ENCODE measurements around the gene FIGN. TPM values are rescaled to one million over a fixed set of nuclear protein-coding genes. Genes with fewer than 3 reads are reported as not detected.

The FIGN gene
- total RNA-seq, 5 donors from 2014 or later (not counting 1 experiment from before 2014, with no cell fraction given): 0.03 to 0.16 TPM; not detected in 3

GRCh38 chr2:163686289-163686688 lies 49.5 kb downstream of the FIGN start:
- ChIA-PET POLR2A (no interaction called here), CTCF (no interaction called here)
- H3K4me3 ChIP-seq (ENCODE audit: control insufficient read depth in 1 of 2, extremely low read depth in 1 of 2, low read length in 1 of 2): no peak overlapping the region
- no peaks in the 10 kb centered on the region for H3K27me3 ChIP-seq (replicated peaks in 1 of 2; ENCODE audit: control insufficient read depth in 2 of 2, extremely low read depth in 1 of 2, insufficient read depth in 2 of 2, low read length in 1 of 2)
- Mint-ChIP-seq H3K36me3 (no peaks in the 10 kb centered on the region), H3K27me3 (no peaks in the 10 kb centered on the region), H3K4me1 (no peaks in the 10 kb centered on the region), H3K9me3 (peaks cover 2 to 4% (median 3%) of the 10 kb centered on the region in 3 donors), H3K4me3 (no peak overlapping the region), H3K27ac (no peak overlapping the region)
- H3K9me3 ChIP-seq: no peaks in the 10 kb centered on the region
- no peak for DNase-seq
- ATAC-seq (replicated peaks in 1 of 4): no peak
- H3K27ac ChIP-seq (ENCODE audit: low read length): no peak overlapping the region
- WGBS (ENCODE audit: insufficient coverage): no CpG with 5 or more reads among the region's 4 CpGs
- no peaks in the 10 kb centered on the region for H3K4me1 ChIP-seq (ENCODE audit: control insufficient read depth in 1 of 2, extremely low read depth in 1 of 2, insufficient read depth in 2 of 2, low read length in 2 of 2)
- H3K36me3 ChIP-seq (ENCODE audit: control insufficient read depth in 2 of 2, extremely low read depth in 1 of 2, insufficient read depth in 1 of 2, low read length in 1 of 2): no peaks in the 10 kb centered on the region

GRCh38 chr2:163682695-163683094 lies 53.1 kb downstream of the FIGN start:
- Mint-ChIP-seq H3K27ac (no peak overlapping the region), H3K36me3 (no peaks in the 10 kb centered on the region), H3K4me3 (no peak overlapping the region), H3K4me1 (no peaks in the 10 kb centered on the region), H3K27me3 (no peaks in the 10 kb centered on the region), H3K9me3 (peaks cover 4 to 8% (median 7%) of the 10 kb centered on the region in 3 donors)
- WGBS (ENCODE audit: insufficient coverage): 100% methylated on average over 1 of the region's 1 CpG
- CTCF ChIA-PET: no interaction called here
- Histone ChIP-seq H3K27me3 (replicated peaks in 1 of 2; ENCODE audit: control insufficient read depth in 2 of 2, extremely low read depth in 1 of 2, insufficient read depth in 2 of 2, low read length in 1 of 2) (no peaks in the 10 kb centered on the region), H3K4me3 (ENCODE audit: control insufficient read depth in 1 of 2, extremely low read depth in 1 of 2, low read length in 1 of 2) (no peak overlapping the region), H3K4me1 (ENCODE audit: control insufficient read depth in 1 of 2, extremely low read depth in 1 of 2, insufficient read depth in 2 of 2, low read length in 2 of 2) (no peaks in the 10 kb centered on the region), H3K36me3 (ENCODE audit: control insufficient read depth in 2 of 2, extremely low read depth in 1 of 2, insufficient read depth in 1 of 2, low read length in 1 of 2) (no peaks in the 10 kb centered on the region), H3K27ac (ENCODE audit: low read length) (no peak overlapping the region), H3K9me3 (no peaks in the 10 kb centered on the region)
- DNase-seq (no peak), ATAC-seq (replicated peaks in 1 of 4) (no peak)
- POLR2A ChIA-PET: no interaction called here

- Mint-ChIP-seq H3K27ac (no peak overlapping the region), H3K36me3 (no peaks in the 10 kb centered on the region), H3K9me3 (peaks cover 4 to 8% (median 7%) of the 10 kb centered on the region in 3 donors), H3K27me3 (no peaks in the 10 kb centered on the region), H3K4me3 (no peak overlapping the region), H3K4me1 (no peaks in the 10 kb centered on the region)
- ATAC-seq (replicated peaks in 1 of 4) (no peak), DNase-seq (no peak)
- CTCF ChIA-PET: no interaction called here
- H3K4me3 ChIP-seq (ENCODE audit: control insufficient read depth in 1 of 2, extremely low read depth in 1 of 2, low read length in 1 of 2): no peak overlapping the region
- no peaks in the 10 kb centered on the region for H3K36me3 ChIP-seq (ENCODE audit: control insufficient read depth in 2 of 2, extremely low read depth in 1 of 2, insufficient read depth in 1 of 2, low read length in 1 of 2)
- no peaks in the 10 kb centered on the region for H3K9me3 ChIP-seq
- no peaks in the 10 kb centered on the region for H3K27me3 ChIP-seq (replicated peaks in 1 of 2; ENCODE audit: control insufficient read depth in 2 of 2, extremely low read depth in 1 of 2, insufficient read depth in 2 of 2, low read length in 1 of 2)
- 57% methylated on average over 1 of the region's 5 CpGs for WGBS (ENCODE audit: insufficient coverage)
- no peaks in the 10 kb centered on the region for H3K4me1 ChIP-seq (ENCODE audit: control insufficient read depth in 1 of 2, extremely low read depth in 1 of 2, insufficient read depth in 2 of 2, low read length in 2 of 2)
- H3K27ac ChIP-seq (ENCODE audit: low read length): no peak overlapping the region
- POLR2A ChIA-PET: no interaction called here
These were observed 54.1 kb downstream of the FIGN start for GRCh38 chr2:163681745-163682144.

GRCh38 chr2:163675388-163675787 lies 60.4 kb downstream of the FIGN start:
- peaks cover 0 to 4% (median 4%) of the 10 kb centered on the region in 3 donors for H3K9me3 Mint-ChIP-seq
- H3K4me3 ChIP-seq (ENCODE audit: control insufficient read depth in 1 of 2, extremely low read depth in 1 of 2, low read length in 1 of 2): no peak overlapping the region
- WGBS (ENCODE audit: insufficient coverage): 50% methylated on average over 1 of the region's 2 CpGs
- H3K36me3 Mint-ChIP-seq: no peaks in the 10 kb centered on the region
- H3K27me3 ChIP-seq (replicated peaks in 1 of 2; ENCODE audit: control insufficient read depth in 2 of 2, extremely low read depth in 1 of 2, insufficient read depth in 2 of 2, low read length in 1 of 2): no peaks in the 10 kb centered on the region
- H3K4me1 Mint-ChIP-seq: no peaks in the 10 kb centered on the region
- no peaks in the 10 kb centered on the region for H3K9me3 ChIP-seq
- H3K4me1 ChIP-seq (ENCODE audit: control insufficient read depth in 1 of 2, extremely low read depth in 1 of 2, insufficient read depth in 2 of 2, low read length in 2 of 2): no peaks in the 10 kb centered on the region
- ATAC-seq (replicated peaks in 1 of 4): no peak
- no peak for DNase-seq
- H3K36me3 ChIP-seq (ENCODE audit: control insufficient read depth in 2 of 2, extremely low read depth in 1 of 2, insufficient read depth in 1 of 2, low read length in 1 of 2): no peaks in the 10 kb centered on the region
- H3K27ac Mint-ChIP-seq: no peak overlapping the region
- no peaks in the 10 kb centered on the region for H3K27me3 Mint-ChIP-seq
- no peak overlapping the region for H3K4me3 Mint-ChIP-seq
- CTCF ChIA-PET: no interaction called here
- H3K27ac ChIP-seq (ENCODE audit: low read length): no peak overlapping the region
- POLR2A ChIA-PET: no interaction called here

- Histone ChIP-seq H3K36me3 (ENCODE audit: control insufficient read depth in 2 of 2, extremely low read depth in 1 of 2, insufficient read depth in 1 of 2, low read length in 1 of 2) (no peaks in the 10 kb centered on the region), H3K9me3 (no peaks in the 10 kb centered on the region), H3K4me1 (ENCODE audit: control insufficient read depth in 1 of 2, extremely low read depth in 1 of 2, insufficient read depth in 2 of 2, low read length in 2 of 2) (no peaks in the 10 kb centered on the region), H3K27me3 (replicated peaks in 1 of 2; ENCODE audit: control insufficient read depth in 2 of 2, extremely low read depth in 1 of 2, insufficient read depth in 2 of 2, low read length in 1 of 2) (no peaks in the 10 kb centered on the region), H3K27ac (ENCODE audit: low read length) (no peak overlapping the region), H3K4me3 (ENCODE audit: control insufficient read depth in 1 of 2, extremely low read depth in 1 of 2, low read length in 1 of 2) (no peak overlapping the region)
- CTCF ChIA-PET: interaction anchor here in 1 of 2 donors (0.6 kb wide), 1 partner anchor 11 kb away, joined by 3 read pairs; no protein-coding TSS in a partner anchor
- Mint-ChIP-seq H3K36me3 (no peaks in the 10 kb centered on the region), H3K4me3 (no peak overlapping the region), H3K9me3 (no peaks in the 10 kb centered on the region), H3K27ac (no peak overlapping the region), H3K27me3 (no peaks in the 10 kb centered on the region), H3K4me1 (no peaks in the 10 kb centered on the region)
- POLR2A ChIA-PET: interaction anchor here in 1 of 2 donors (0.6 kb wide), 1 partner anchor 29 kb away, joined by 4 read pairs; no protein-coding TSS in a partner anchor
- WGBS (ENCODE audit: insufficient coverage): no CpG with 5 or more reads among the region's 2 CpGs
- DNase-seq: no peak
- no peak for ATAC-seq (replicated peaks in 1 of 4)
These were observed 62.3 kb downstream of the FIGN start for GRCh38 chr2:163673522-163673921.

GRCh38 chr2:163670929-163671328 lies 64.9 kb downstream of the FIGN start:
- POLR2A ChIA-PET: no interaction called here
- WGBS (ENCODE audit: insufficient coverage): no CpG with 5 or more reads among the region's 3 CpGs
- CTCF ChIA-PET: interaction anchor here in 1 of 2 donors (0.6 kb wide), 1 partner anchor 19 kb away, joined by 9 read pairs; no protein-coding TSS in a partner anchor
- H3K27ac Mint-ChIP-seq: no peak overlapping the region
- no peaks in the 10 kb centered on the region for H3K36me3 Mint-ChIP-seq
- peaks cover 0 to 4% (median 0%) of the 10 kb centered on the region in 3 donors for H3K9me3 Mint-ChIP-seq
- no peaks in the 10 kb centered on the region for H3K27me3 ChIP-seq (replicated peaks in 1 of 2; ENCODE audit: control insufficient read depth in 2 of 2, extremely low read depth in 1 of 2, insufficient read depth in 2 of 2, low read length in 1 of 2)
- no peak overlapping the region for H3K4me3 Mint-ChIP-seq
- DNase-seq: no peak
- no peaks in the 10 kb centered on the region for H3K4me1 ChIP-seq (ENCODE audit: control insufficient read depth in 1 of 2, extremely low read depth in 1 of 2, insufficient read depth in 2 of 2, low read length in 2 of 2)
- ATAC-seq (replicated peaks in 1 of 4): no peak
- no peaks in the 10 kb centered on the region for H3K27me3 Mint-ChIP-seq
- no peaks in the 10 kb centered on the region for H3K4me1 Mint-ChIP-seq
- no peak overlapping the region for H3K27ac ChIP-seq (ENCODE audit: low read length)
- no peak overlapping the region for H3K4me3 ChIP-seq (ENCODE audit: control insufficient read depth in 1 of 2, extremely low read depth in 1 of 2, low read length in 1 of 2)
- H3K9me3 ChIP-seq: no peaks in the 10 kb centered on the region
- no peaks in the 10 kb centered on the region for H3K36me3 ChIP-seq (ENCODE audit: control insufficient read depth in 2 of 2, extremely low read depth in 1 of 2, insufficient read depth in 1 of 2, low read length in 1 of 2)

GRCh38 chr2:163669506-163669905 lies 66.3 kb downstream of the FIGN start:
- POLR2A ChIA-PET: no interaction called here
- no peak overlapping the region for H3K4me3 Mint-ChIP-seq
- H3K27ac Mint-ChIP-seq: no peak overlapping the region
- Histone ChIP-seq H3K36me3 (ENCODE audit: control insufficient read depth in 2 of 2, extremely low read depth in 1 of 2, insufficient read depth in 1 of 2, low read length in 1 of 2) (no peaks in the 10 kb centered on the region), H3K4me1 (ENCODE audit: control insufficient read depth in 1 of 2, extremely low read depth in 1 of 2, insufficient read depth in 2 of 2, low read length in 2 of 2) (no peaks in the 10 kb centered on the region), H3K4me3 (ENCODE audit: control insufficient read depth in 1 of 2, extremely low read depth in 1 of 2, low read length in 1 of 2) (no peak overlapping the region), H3K27me3 (replicated peaks in 1 of 2; ENCODE audit: control insufficient read depth in 2 of 2, extremely low read depth in 1 of 2, insufficient read depth in 2 of 2, low read length in 1 of 2) (no peaks in the 10 kb centered on the region), H3K27ac (ENCODE audit: low read length) (no peak overlapping the region), H3K9me3 (no peaks in the 10 kb centered on the region)
- no peaks in the 10 kb centered on the region for H3K27me3 Mint-ChIP-seq
- WGBS (ENCODE audit: insufficient coverage): 0% methylated on average over 1 of the region's 2 CpGs
- DNase-seq: no peak
- peaks cover 0 to 4% (median under 1%) of the 10 kb centered on the region in 3 donors for H3K9me3 Mint-ChIP-seq
- ATAC-seq (replicated peaks in 1 of 4): no peak
- CTCF ChIA-PET: interaction anchor here in 1 of 2 donors (0.6 kb wide), 1 partner anchor 107 kb away, joined by 7 read pairs; no protein-coding TSS in a partner anchor
- no peaks in the 10 kb centered on the region for H3K4me1 Mint-ChIP-seq
- no peaks in the 10 kb centered on the region for H3K36me3 Mint-ChIP-seq
